GM06990 (cell line): ENCODE results near the gene NCF4.

Source experiments
- DNase-seq: peaks from one replicate; pipeline ENCODE4 v3.0.0-alpha.2; 2011; ENCODE audit not compliant: insufficient read length; ENCODE audit errors: extremely low read depth
- H3K27me3 ChIP-seq: replicated peaks from 2 replicates; pipeline ENCODE4 v1.6.0; 2011; ENCODE audit warnings: low read length; ENCODE audit not compliant: control insufficient read depth, insufficient read depth
- H3K36me3 ChIP-seq: 2 replicates; pipeline ENCODE4 v1.5.1; 2011; ENCODE audit warnings: low read length; ENCODE audit not compliant: control insufficient read depth, insufficient read depth
- H3K4me3 ChIP-seq: replicated peaks from 2 replicates; pipeline ENCODE4 v1.5.1; 2011; ENCODE audit warnings: low read depth, mild to moderate bottlenecking, control low read depth, low read length
- TF ChIP-seq, protein P1 (sequence below): IDR thresholded peaks from 2 replicates; pipeline ENCODE4 v1.5.1; 2011; ENCODE audit warnings: low read length, control low read depth, mild to moderate bottlenecking, inconsistent platforms; ENCODE audit not compliant: insufficient read depth, poor library complexity, severe bottlenecking

Gene NCF4

DNA sequence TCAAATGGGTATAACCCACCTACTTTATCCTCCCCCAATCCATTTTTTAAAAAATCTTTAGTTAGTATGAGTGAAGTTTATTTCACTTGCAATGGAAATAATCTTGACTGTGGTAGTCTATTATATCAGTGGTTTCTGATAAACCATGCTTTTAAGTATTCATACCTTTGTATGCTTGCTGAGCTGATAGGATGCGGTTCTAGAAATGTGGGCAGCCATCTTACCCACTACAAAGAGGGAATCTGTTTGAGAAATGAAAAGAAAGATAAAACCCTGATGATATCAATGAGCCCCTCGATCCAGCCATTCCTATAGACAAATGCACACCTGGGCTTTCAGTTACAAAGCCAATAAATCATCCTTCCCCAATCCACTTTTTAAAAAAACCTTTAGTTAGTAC is 30.2 kb upstream of the NCF4 start:
- Histone ChIP-seq H3K27me3 (no peaks in the 10 kb centered on the region), H3K4me3 (no peak overlapping the region), H3K36me3 (no peaks in the 10 kb centered on the region)
- TF ChIP-seq, protein P1, sequence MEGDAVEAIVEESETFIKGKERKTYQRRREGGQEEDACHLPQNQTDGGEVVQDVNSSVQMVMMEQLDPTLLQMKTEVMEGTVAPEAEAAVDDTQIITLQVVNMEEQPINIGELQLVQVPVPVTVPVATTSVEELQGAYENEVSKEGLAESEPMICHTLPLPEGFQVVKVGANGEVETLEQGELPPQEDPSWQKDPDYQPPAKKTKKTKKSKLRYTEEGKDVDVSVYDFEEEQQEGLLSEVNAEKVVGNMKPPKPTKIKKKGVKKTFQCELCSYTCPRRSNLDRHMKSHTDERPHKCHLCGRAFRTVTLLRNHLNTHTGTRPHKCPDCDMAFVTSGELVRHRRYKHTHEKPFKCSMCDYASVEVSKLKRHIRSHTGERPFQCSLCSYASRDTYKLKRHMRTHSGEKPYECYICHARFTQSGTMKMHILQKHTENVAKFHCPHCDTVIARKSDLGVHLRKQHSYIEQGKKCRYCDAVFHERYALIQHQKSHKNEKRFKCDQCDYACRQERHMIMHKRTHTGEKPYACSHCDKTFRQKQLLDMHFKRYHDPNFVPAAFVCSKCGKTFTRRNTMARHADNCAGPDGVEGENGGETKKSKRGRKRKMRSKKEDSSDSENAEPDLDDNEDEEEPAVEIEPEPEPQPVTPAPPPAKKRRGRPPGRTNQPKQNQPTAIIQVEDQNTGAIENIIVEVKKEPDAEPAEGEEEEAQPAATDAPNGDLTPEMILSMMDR: no peak
- no peak for DNase-seq

DNA sequence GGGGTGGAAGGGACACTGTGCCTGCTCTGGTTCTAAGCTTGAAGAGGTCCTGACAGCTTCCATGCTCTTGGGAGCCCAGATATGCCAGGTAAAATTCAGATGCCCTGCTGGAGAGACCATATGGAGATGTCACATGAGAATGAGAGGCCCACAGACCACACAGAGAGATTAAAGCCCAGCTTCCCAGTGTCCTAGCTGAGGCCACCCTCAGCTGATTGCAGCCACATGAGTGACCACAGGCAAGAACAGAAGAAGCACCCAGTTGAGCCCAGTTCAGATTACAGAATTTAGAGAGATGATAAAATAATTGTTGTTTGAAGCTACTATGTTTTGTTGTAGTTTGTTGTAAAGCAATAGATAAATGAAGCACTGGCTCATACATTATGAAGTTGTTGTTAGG is 29.6 kb upstream of the NCF4 start:
- Histone ChIP-seq H3K4me3 (no peak overlapping the region), H3K36me3 (no peaks in the 10 kb centered on the region), H3K27me3 (no peaks in the 10 kb centered on the region)
- TF ChIP-seq, protein P1: no peak
- no peak for DNase-seq

DNA sequence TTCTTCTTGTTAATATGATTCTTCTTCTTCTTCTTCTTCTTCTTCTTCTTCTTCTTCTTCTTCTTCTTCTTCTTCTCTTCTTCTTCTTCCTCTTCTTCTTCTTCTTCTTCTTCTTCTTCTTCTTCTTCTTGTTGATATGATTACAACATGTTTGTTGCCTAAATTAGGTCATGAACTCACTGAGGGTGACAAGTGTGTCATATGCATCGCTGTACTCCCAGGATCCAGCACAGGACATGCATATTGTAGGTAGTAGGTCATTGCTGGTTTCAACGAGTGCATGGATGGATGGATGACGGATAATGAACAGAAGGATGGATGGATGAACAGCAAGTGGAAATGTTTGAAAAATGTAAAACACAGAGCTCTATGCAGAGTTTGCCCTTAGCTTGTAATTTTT is 29.1 kb upstream of the NCF4 start:
- Histone ChIP-seq H3K27me3 (no peaks in the 10 kb centered on the region), H3K36me3 (no peaks in the 10 kb centered on the region), H3K4me3 (no peak overlapping the region)
- TF ChIP-seq, protein P1: no peak
- DNase-seq: no peak

DNA sequence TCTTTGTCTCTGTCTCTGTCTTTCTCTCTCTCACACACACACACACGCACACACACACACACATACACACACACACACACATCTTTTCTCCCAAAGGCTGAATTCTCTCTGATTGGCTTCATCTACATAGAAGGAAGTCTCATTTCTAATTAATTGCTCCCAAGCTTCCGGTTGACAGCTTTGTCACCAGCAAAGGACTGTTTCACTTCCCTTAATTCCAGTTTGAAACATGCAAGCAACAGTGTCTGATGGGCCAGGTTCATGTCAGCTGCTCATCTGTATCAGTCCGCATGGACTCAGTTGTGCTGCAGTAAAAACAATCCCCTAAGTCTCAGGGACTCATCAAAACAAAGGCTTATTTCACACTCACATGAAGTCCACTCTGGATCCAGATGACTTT is 27.7 kb upstream of the NCF4 start:
- no peak for DNase-seq
- H3K4me3 ChIP-seq: no peak overlapping the region
- H3K36me3 ChIP-seq: no peaks in the 10 kb centered on the region
- H3K27me3 ChIP-seq: no peaks in the 10 kb centered on the region
- TF ChIP-seq, protein P1: no peak

DNA sequence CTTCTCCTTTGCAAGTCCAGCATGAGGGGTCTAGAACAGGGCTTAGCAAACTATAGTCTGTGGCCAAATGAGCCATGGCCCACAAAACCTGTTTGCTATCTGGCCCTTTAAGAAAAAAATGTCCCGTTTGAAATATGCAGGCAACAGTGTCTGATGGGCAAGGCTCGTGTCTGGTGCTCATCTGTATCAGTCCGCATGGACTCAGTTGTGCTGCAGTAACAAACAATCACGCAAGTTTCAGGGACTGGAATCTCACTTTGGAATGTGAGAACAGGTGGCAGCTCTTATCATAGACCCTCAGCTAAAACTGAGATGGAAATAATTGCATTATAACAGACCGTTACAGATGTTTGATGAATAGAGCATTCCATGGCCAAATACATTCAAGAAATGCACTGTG is 24.9 kb upstream of the NCF4 start:
- no peaks in the 10 kb centered on the region for H3K27me3 ChIP-seq
- no peak overlapping the region for H3K4me3 ChIP-seq
- DNase-seq: no peak
- TF ChIP-seq, protein P1: no peak
- no peaks in the 10 kb centered on the region for H3K36me3 ChIP-seq
